Stimulated activated naive CD8-positive, alpha-beta T cell treated with anti-CD3 and anti-CD28 coated beads, Interleukin-15, amount 100 ng/mL, for 72 hours (primary cell): ENCODE measurements around the gene TTC36.

Experiments
- ATAC-seq: fragments of 150-1000 bp; cut with Tn5 transposase; 2 replicates; pipeline ENCODE4 v1.10.0; 2021; ENCODE audit warnings: mild to moderate bottlenecking, moderate library complexity
- DNase-seq, 2 donors: peaks; one replicate each; pipeline ENCODE4 v3.0.0; 2021 to 2022
- H3K27ac Mint-ChIP-seq, 2 donors: one replicate each; pipeline ENCODE4 v1.8.0; 2022; ENCODE audit warnings: mild to moderate bottlenecking in 2 of 2, mixed read lengths in 2 of 2, moderate library complexity in 2 of 2
- H3K27me3 Mint-ChIP-seq: one replicate; pipeline ENCODE4 v1.8.0; 2022; ENCODE audit warnings: mixed read lengths
- H3K4me1 Mint-ChIP-seq: one replicate; pipeline ENCODE4 v1.8.0; 2022; ENCODE audit warnings: mild to moderate bottlenecking, mixed read lengths
- H3K4me3 Mint-ChIP-seq, 2 donors: one replicate each; pipeline ENCODE4 v1.8.0; 2022; ENCODE audit warnings: mild to moderate bottlenecking in 2 of 2, mixed read lengths in 2 of 2, moderate library complexity in 1 of 2
- H3K9me3 Mint-ChIP-seq, 2 donors: one replicate each; pipeline ENCODE4 v1.8.0; 2022; ENCODE audit warnings: mixed read lengths in 2 of 2

TTC36 gene

GRCh38 chr11:118528511-118528910 lies 1.2 kb downstream of the TTC36 start:
- Mint-ChIP-seq H3K27me3 (no peaks in the 10 kb centered on the region), H3K4me1 (peaks cover 47% of the 10 kb centered on the region), H3K9me3 (no peaks in the 10 kb centered on the region), H3K4me3 (no peak overlapping the region), H3K27ac (peak overlapping the region in 1 of 2 donors; percentile 80)
- DNase-seq = no peak
- ATAC-seq = no peak

- Mint-ChIP-seq H3K9me3 (no peaks in the 10 kb centered on the region), H3K4me1 (peaks cover 45% of the 10 kb centered on the region), H3K27ac (peak overlapping the region; percentile 1 to 10), H3K27me3 (no peaks in the 10 kb centered on the region), H3K4me3 (peak overlapping the region; percentile 90 to 92)
- no peak for DNase-seq
- ATAC-seq = no peak
Observed at GRCh38 chr11:118529584-118530175, 2.4 kb downstream of the TTC36 start.

GRCh38 chr11:118530180-118530682 lies 3.0 kb downstream of the TTC36 start:
- H3K4me3 Mint-ChIP-seq = peak overlapping the region; percentile 90 to 92
- no peak for ATAC-seq
- H3K27ac Mint-ChIP-seq = peak overlapping the region in 1 of 2 donors; percentile 57
- peaks cover 41% of the 10 kb centered on the region for H3K4me1 Mint-ChIP-seq
- H3K27me3 Mint-ChIP-seq = no peaks in the 10 kb centered on the region
- no peak for DNase-seq
- no peaks in the 10 kb centered on the region for H3K9me3 Mint-ChIP-seq

- H3K4me1 Mint-ChIP-seq = peaks cover 41% of the 10 kb centered on the region
- H3K27me3 Mint-ChIP-seq = no peaks in the 10 kb centered on the region
- H3K9me3 Mint-ChIP-seq = no peaks in the 10 kb centered on the region
- peak; percentile 80 to 81 for DNase-seq
- H3K27ac Mint-ChIP-seq = peak within 1 kb of the TSS; percentile 91 to 97
- H3K4me3 Mint-ChIP-seq = peak within 1 kb of the TSS; percentile 90 to 92
- peak; percentile 92 for ATAC-seq
Observed at GRCh38 chr11:118530683-118531596, 3.7 kb downstream of the TTC36 start, which contains the start of gene TMEM25. Gene TMEM25 (plus strand): TSS chr11:118531192. CDS start chr11:118531802, 610 bp downstream.

GRCh38 chr11:118531597-118532084 lies 4.4 kb downstream of the TTC36 start:
- Mint-ChIP-seq H3K9me3 (no peaks in the 10 kb centered on the region), H3K4me3 (peak overlapping the region; percentile 90 to 92), H3K27me3 (no peaks in the 10 kb centered on the region), H3K4me1 (peaks cover 41% of the 10 kb centered on the region), H3K27ac (peak overlapping the region; percentile 91 to 97)
- peak; percentile 33 to 34 for DNase-seq
- ATAC-seq = peak; percentile 27

GRCh38 chr11:118532091-118532490 lies 4.8 kb downstream of the TTC36 start:
- Mint-ChIP-seq H3K9me3 (no peaks in the 10 kb centered on the region), H3K27ac (no peak overlapping the region), H3K4me1 (peaks cover 37% of the 10 kb centered on the region), H3K4me3 (peak overlapping the region; percentile 90 to 92), H3K27me3 (no peaks in the 10 kb centered on the region)
- no peak for ATAC-seq
- no peak for DNase-seq

GRCh38 chr11:118532852-118533768 lies 5.8 kb downstream of the TTC36 start:
- no peak for DNase-seq
- H3K4me3 Mint-ChIP-seq = no peak overlapping the region
- peaks cover 31% of the 10 kb centered on the region for H3K4me1 Mint-ChIP-seq
- H3K27ac Mint-ChIP-seq = peak overlapping the region in 1 of 2 donors; percentile 88
- no peaks in the 10 kb centered on the region for H3K27me3 Mint-ChIP-seq
- H3K9me3 Mint-ChIP-seq = no peaks in the 10 kb centered on the region
- no peak for ATAC-seq

GRCh38 chr11:118533769-118534729 lies 6.8 kb downstream of the TTC36 start:
- H3K4me3 Mint-ChIP-seq = no peak overlapping the region
- ATAC-seq (no peak), DNase-seq (no peak)
- no peaks in the 10 kb centered on the region for H3K9me3 Mint-ChIP-seq
- no peak overlapping the region for H3K27ac Mint-ChIP-seq
- peaks cover 24% of the 10 kb centered on the region for H3K4me1 Mint-ChIP-seq
- no peaks in the 10 kb centered on the region for H3K27me3 Mint-ChIP-seq

- Mint-ChIP-seq H3K9me3 (no peaks in the 10 kb centered on the region), H3K4me1 (peaks cover 13% of the 10 kb centered on the region), H3K27me3 (no peaks in the 10 kb centered on the region), H3K27ac (no peak overlapping the region), H3K4me3 (no peak overlapping the region)
- no peak for DNase-seq
- no peak for ATAC-seq
Observed at GRCh38 chr11:118535261-118535660, 8.0 kb downstream of the TTC36 start.

- H3K27ac Mint-ChIP-seq = no peak overlapping the region
- no peak overlapping the region for H3K4me3 Mint-ChIP-seq
- DNase-seq = no peak
- H3K4me1 Mint-ChIP-seq = peaks cover 7% of the 10 kb centered on the region
- no peak for ATAC-seq
- no peaks in the 10 kb centered on the region for H3K27me3 Mint-ChIP-seq
- H3K9me3 Mint-ChIP-seq = no peaks in the 10 kb centered on the region
Observed at GRCh38 chr11:118536726-118537125, 9.5 kb downstream of the TTC36 start.

GRCh38 chr11:118537409-118537980 lies 10.2 kb downstream of the TTC36 start:
- Mint-ChIP-seq H3K27me3 (no peaks in the 10 kb centered on the region), H3K4me1 (no peaks in the 10 kb centered on the region), H3K4me3 (no peak overlapping the region), H3K27ac (peak overlapping the region in 1 of 2 donors; percentile 34), H3K9me3 (no peaks in the 10 kb centered on the region)
- ATAC-seq = no peak
- DNase-seq = no peak

- H3K4me3 Mint-ChIP-seq = no peak overlapping the region
- ATAC-seq (no peak), DNase-seq (no peak)
- H3K27ac Mint-ChIP-seq = peak overlapping the region in 1 of 2 donors; percentile 67
- H3K27me3 Mint-ChIP-seq = no peaks in the 10 kb centered on the region
- no peaks in the 10 kb centered on the region for H3K4me1 Mint-ChIP-seq
- no peaks in the 10 kb centered on the region for H3K9me3 Mint-ChIP-seq
Observed at GRCh38 chr11:118544010-118544646, 16.9 kb downstream of the TTC36 start.

- Mint-ChIP-seq H3K27ac (no peak overlapping the region), H3K4me1 (no peaks in the 10 kb centered on the region), H3K4me3 (no peak overlapping the region), H3K9me3 (no peaks in the 10 kb centered on the region), H3K27me3 (no peaks in the 10 kb centered on the region)
- DNase-seq = no peak
- ATAC-seq = no peak
Observed at GRCh38 chr11:118544647-118545010, 17.4 kb downstream of the TTC36 start.
